HUDEP-2 (cell line): Measurements from ENCODE around the gene TUBA1A.
A peak's percentile ranks its signal among the peaks of the same experiment; 100 is the strongest.
"Not testable (repeated sequence)": the region's sequence is repeated elsewhere in the genome, so short reads cannot be mapped to it uniquely, and the experiment has no call there.

Experiments used
- DNase-seq, 76 experiments: peaks; one replicate each; lab custom pipeline; 2025; ENCODE audit not compliant: unreplicated experiment in 76 of 76; lab: John Stamatoyannopoulos, UW

Gene TUBA1A

DNA sequence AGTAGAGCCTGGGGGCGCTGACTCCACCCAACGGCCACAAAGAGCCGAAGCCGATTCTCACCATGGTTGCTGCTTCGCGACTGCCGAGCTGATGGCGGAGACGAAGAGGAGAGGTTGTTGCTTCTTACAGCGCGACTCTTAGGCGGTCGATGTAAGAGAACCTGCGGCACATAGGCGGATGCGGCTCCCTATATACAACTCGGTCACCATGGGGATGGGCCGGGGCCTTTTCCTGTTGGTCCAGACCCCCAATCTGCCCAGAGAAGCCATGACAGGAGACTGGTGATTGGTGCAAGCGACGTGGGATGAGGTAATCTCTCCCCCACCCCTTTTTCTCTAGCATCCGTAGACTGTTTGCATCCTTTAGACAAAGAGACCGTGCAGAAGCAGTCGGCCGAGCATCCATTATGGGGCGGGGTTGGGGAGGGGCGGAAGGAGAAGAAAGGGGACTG is at the start of gene TUBA1A:
Gene TUBA1A (minus strand): TSS at position 165 of the 452 bp plus-strand sequence. CDS start 101 bp downstream, at position 64.
- peak in 70 of 76 experiments; percentile 17 to 91 (median 58) for DNase-seq

DNA sequence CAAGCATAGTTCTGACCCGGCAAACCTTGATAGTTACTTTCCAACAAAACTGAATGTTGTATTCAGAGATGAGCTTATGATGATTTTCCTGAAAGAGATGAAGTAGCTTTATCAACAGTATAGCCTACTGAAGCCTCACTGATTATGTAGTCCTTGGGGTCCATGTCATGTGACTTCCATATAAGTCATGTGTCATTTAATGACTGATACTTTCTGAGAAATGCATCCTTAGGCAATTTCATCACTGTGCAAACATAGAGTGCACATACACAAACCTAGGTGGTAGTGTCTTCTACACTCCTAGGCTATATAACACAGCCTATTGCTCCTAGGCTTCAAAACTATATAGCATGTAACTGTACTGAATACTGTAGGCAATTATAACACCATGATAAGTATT is 47.5 kb upstream of the TUBA1A start:
- peak in 2 of 76 experiments; percentile 6 to 23 for DNase-seq

GRCh38 chr12:49233842-49234526 is 45.1 kb upstream of the TUBA1A start:
- peak in 63 of 76 experiments; percentile 9 to 73 (median 42) for DNase-seq

DNA sequence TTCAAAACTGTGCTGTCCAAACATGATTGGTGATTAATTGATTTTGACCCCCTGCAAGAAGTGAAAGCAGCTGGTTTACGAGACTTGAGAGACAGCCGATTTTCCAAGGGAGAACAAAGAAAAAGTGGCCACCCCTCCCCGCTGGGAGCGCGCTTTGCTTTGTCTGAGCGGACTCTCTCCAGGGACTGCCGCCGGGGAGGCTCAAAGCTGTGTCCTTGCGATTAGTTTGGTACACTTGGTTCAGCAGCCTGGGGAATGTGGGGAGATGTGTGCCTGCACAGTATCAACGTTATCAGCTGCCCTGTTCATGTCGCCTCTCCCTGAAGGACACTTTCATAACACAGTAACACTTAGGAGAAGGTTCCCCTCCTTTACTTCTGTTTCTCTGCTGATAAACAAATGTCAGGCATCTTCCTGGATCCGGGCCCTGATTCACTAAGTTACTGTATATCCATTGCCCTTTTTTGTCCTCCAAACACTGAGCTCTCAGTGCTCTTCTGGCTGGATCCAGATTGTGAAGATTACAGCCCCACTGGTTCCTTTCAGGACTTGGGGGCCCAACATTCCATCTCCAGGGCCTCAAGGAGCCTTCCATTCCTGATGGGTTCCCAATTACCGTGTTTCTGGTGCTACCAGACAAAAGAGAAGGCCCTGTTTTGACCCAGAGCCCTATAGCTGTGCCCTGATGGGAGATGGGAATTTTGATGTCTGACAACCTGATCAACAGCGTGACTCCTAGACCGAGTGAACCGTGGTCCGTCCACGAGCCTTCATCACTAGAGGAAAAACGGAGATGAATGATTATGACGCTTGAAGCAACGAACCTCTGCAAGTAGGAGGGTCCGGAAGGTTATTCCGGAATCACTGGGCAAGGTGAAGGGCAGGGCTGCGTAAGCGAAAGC is 44.3 kb upstream of the TUBA1A start:
- peak in 75 of 76 experiments; percentile 34 to 94 (median 83) for DNase-seq

GRCh38 chr12:49231878-49232655 is 43.2 kb upstream of the TUBA1A start:
- peak in 2 of 76 experiments; percentile 17 to 25 for DNase-seq

- no peak for DNase-seq
Measured at GRCh38 chr12:49230805-49231194, 41.9 kb upstream of the TUBA1A start.

GRCh38 chr12:49230176-49230804 is 41.4 kb upstream of the TUBA1A start:
- DNase-seq, result no peak

GRCh38 chr12:49228653-49229052 is 39.8 kb upstream of the TUBA1A start:
- no peak for DNase-seq

DNA sequence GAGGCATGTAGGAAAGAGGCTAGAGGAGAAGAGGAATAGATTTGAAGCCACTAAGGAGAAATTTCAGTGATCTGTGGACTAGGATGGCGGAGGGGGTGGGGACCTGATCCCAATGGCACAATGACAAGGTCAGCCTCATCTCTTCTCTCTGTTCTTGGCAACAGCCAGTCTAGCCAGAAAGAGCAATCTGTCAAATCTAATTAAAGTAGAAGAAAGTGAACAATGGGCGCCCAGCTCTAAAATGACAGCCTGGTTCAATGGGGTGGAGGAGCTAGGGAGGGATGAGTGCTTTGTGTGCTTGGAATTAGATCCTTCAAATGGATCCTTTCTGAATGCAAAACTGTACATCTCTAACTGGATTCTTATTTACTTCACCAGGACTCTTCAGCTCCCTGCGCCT is 38.8 kb upstream of the TUBA1A start:
- no peak for DNase-seq

GRCh38 chr12:49225576-49226166 is 36.8 kb upstream of the TUBA1A start:
- peak in 1 of 76 experiments; percentile 4 for DNase-seq

- no peak for DNase-seq
Measured at GRCh38 chr12:49223590-49224369, 34.9 kb upstream of the TUBA1A start.

- no peak for DNase-seq
Measured at GRCh38 chr12:49223122-49223521, 34.2 kb upstream of the TUBA1A start.

GRCh38 chr12:49220972-49221371 is 32.1 kb upstream of the TUBA1A start:
- no peak for DNase-seq

DNA sequence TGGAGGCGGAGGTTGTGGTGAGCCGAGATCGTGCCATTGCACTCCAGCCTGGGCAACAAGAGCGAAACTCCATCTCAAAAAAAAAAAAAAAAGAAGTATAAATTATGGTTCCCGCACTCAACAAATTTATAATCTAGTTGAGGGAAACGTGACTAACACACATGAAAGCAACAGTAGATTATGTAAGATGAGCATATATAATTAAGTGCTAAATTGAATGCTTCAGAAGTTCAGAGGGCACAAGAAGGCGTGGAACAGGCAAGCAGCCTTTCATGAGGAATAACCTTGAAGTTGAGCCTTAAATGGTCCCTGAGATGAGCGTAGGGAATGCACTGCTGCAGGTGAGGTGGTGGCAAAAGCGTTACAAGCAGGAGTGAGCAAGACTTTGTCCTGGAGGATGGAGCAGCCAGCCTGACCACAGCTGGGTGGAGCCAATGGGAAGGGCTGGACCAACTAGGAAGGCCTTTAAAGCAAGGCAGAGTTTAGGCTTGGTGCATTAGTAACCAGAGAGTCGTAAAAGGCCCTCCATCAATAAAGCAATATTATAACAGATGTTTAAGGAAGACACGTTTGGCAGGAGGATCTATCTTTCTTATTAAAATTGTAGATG is 30.6 kb upstream of the TUBA1A start:
- no peak for DNase-seq

- no peak for DNase-seq
Measured at GRCh38 chr12:49212572-49212971, 23.7 kb upstream of the TUBA1A start.

GRCh38 chr12:49210703-49211102 is 21.8 kb upstream of the TUBA1A start:
- not testable (repeated sequence) for DNase-seq

DNA sequence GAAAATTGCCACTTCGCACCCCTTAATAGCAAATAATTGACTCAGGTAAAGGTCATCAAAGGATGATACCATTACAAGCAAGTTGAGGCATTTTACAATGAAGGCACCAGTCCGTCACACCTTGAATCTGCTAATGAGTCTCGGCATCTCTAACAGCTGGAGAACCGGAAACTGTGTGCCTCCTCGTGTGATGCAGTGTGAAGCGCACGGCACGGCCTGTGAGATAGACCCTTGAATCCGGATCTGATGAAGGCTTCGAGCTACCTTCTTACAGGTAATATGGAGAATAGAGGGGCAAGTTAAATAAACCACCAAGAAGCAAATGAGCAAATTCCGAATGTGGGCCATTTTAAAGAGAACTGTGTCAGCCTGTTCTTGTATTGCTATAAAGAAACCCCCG is 19.8 kb upstream of the TUBA1A start:
- DNase-seq, result no peak

DNA sequence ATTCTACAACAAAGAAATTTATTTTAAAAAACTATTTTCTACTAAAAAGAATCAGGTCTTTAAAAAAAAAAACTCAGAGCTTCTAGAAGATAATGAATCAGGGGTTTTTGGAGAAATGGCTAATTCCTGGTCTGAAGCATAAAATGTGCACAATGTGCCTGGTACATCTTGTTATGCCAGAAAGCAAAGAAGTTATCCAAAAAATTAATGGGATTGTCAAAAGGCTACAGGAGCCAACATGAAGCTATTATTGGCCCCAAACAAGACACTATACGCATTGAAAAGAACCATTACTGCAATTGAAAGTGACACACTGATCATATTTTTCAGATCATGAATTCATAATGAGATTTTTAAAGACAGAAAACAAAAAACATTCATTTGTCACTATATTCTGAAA is 19.3 kb upstream of the TUBA1A start:
- DNase-seq, result no peak

DNA sequence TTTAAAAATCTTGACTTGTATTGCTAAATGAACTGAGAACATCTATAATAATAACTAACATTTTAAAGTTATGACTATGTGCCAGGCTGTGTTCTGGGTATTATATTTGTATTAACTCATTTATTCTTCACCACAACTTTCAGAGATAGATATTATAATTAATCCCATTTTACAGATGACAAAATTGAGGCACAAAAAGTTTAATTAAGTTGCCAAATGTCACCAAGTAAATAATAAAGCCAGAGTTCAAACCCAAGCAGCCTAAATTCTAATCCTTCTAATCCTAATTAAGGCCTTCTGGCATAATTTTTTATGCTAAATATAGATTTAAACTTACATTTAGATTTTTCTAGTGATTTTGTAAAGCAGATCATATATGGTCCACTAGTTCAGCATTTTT is 17.5 kb upstream of the TUBA1A start:
- DNase-seq, result no peak
